Measurements from ENCODE around the gene STK32B.

STK32B gene

GRCh38 chr4:5444918-5445517, 393.7 kb downstream of the STK32B start:
- TF ChIP-seq CTCF (IDR thresholded peaks at IDR 0.05; ENCODE audit: low read depth, low read length, missing control alignments): no peak
- no peak overlapping the region for H3K4me3 ChIP-seq (replicated peaks; ENCODE audit: low read depth, low read length)
- no peak for DNase-seq (ENCODE audit: extremely low read depth, low read depth)

DNA sequence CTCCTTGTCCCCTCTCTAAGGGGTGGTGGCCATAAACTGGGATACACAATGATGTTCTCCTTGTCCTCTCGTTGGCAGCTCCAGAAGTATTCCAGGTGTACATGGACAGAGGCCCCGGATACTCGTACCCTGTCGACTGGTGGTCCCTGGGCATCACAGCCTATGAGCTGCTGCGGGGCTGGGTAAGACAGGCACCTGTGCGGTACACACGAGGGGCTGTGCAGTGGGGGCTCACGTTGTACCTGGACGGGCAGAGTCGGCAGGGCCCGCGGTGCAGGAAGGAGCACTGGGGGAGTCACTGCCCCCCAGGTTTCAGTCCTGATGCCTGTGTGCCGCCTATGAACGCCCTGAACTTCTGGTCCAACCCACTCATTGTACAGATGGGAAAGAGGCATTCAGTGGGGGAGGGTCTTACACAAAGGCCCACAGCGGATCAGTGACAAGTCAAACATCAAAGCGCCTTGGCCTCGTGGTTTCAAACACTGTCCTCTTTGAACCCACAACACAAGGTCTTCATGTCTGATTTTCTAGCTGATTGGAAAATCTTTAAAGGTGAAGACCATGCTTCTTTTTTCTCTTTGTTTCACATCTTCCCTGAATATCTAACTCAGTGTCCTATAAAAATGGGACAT, 395.4 kb downstream of the STK32B start:
- no peak for DNase-seq (ENCODE audit: extremely low read depth, low read depth)
- no peak for TF ChIP-seq CTCF (IDR thresholded peaks at IDR 0.05; ENCODE audit: low read depth, low read length, missing control alignments)
- H3K4me3 ChIP-seq (replicated peaks; ENCODE audit: low read depth, low read length): no peak overlapping the region

DNA sequence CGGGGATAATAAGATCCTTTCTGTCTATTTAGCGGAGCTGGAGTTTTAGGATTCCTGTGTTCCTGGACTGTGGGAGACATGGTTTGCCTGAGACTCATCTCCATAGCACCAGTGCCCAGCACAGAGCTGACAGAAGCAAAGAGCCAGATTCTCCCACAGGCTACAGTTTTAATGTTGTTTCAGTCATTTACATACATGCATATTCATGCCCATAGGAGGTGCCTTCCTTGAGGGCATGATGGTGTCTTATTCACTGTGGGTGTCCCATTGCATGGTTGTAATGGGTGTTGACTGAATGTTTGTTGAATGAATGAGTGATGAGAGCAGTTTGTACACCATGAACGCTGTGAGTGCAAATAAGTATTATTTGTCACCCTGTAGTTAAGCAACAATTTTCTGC, 396.5 kb downstream of the STK32B start:
- H3K4me3 ChIP-seq (replicated peaks; ENCODE audit: low read depth, low read length): no peak overlapping the region
- DNase-seq (ENCODE audit: extremely low read depth, low read depth): no peak
- no peak for TF ChIP-seq CTCF (IDR thresholded peaks at IDR 0.05; ENCODE audit: low read depth, low read length, missing control alignments)

GRCh38 chr4:5448221-5448620, 396.9 kb downstream of the STK32B start:
- H3K4me3 ChIP-seq (replicated peaks; ENCODE audit: low read depth, low read length): no peak overlapping the region
- DNase-seq (ENCODE audit: extremely low read depth, low read depth): no peak
- no peak for TF ChIP-seq CTCF (IDR thresholded peaks at IDR 0.05; ENCODE audit: low read depth, low read length, missing control alignments)

DNA sequence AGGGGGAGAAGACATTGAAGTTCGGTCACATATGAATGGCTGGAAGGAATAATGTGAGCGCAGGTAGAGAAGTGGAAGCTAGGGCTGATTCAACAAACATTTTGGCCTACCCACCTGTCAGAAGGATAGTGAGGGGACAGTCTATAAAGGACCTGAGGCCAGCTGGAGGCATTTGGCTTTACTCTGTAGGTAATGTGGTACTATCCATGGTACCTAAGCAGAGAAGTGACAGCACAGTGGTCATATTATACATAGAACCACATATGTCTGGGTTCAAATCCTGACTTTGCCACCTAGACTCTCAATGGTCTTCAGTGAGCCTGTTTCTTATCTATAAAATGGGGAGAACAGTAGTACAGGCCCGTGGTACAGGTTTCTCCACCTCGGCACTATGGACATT, 400.0 kb downstream of the STK32B start:
- no peak for DNase-seq (ENCODE audit: extremely low read depth, low read depth)
- H3K4me3 ChIP-seq (replicated peaks; ENCODE audit: low read depth, low read length): no peak overlapping the region
- no peak for TF ChIP-seq CTCF (IDR thresholded peaks at IDR 0.05; ENCODE audit: low read depth, low read length, missing control alignments)

- H3K4me3 ChIP-seq (replicated peaks; ENCODE audit: low read depth, low read length): no peak overlapping the region
- TF ChIP-seq CTCF (IDR thresholded peaks at IDR 0.05; ENCODE audit: low read depth, low read length, missing control alignments): no peak
- DNase-seq (ENCODE audit: extremely low read depth, low read depth): no peak
Observed at GRCh38 chr4:5452156-5452555, 400.9 kb downstream of the STK32B start.
